Activated T-helper 1 cell treated with anti-CD3 and anti-CD28 coated beads, Interleukin-12 subunit alpha, Interleukin-12 subunit beta, Interleukin-2, Interleukin-4 antibody, amounts not matched to agents 30 ng/mL and 10 ng/mL and 1 ng/mL, durations not matched to agents 14 hours and 24 hours and 36 hours (primary cell): Measurements from ENCODE around the gene KDM4C. TPM values are rescaled to one million over a fixed set of nuclear protein-coding genes. Genes with fewer than 3 reads are reported as not detected.
"Not testable (repeated sequence)": the region's sequence is repeated elsewhere in the genome, so short reads cannot be mapped to it uniquely, and the experiment has no call there.

Experiments used
- DNase-seq: peaks from one replicate; pipeline ENCODE4 v3.0.0; 2021; ENCODE audit warnings: low spot score
- H3K27ac Mint-ChIP-seq: one replicate; pipeline ENCODE4 v1.8.0; 2021; ENCODE audit warnings: mild to moderate bottlenecking, mixed read lengths
- H3K27me3 Mint-ChIP-seq: one replicate; pipeline ENCODE4 v1.8.0; 2022; ENCODE audit warnings: mild to moderate bottlenecking, moderate library complexity, mixed read lengths; ENCODE audit not compliant: insufficient read depth
- H3K36me3 Mint-ChIP-seq: one replicate; pipeline ENCODE4 v1.8.0; 2021; ENCODE audit warnings: low read depth, mixed read lengths
- H3K4me1 Mint-ChIP-seq: one replicate; pipeline ENCODE4 v1.8.0; 2021; ENCODE audit warnings: low read depth, mixed read lengths
- H3K4me3 Mint-ChIP-seq: one replicate; pipeline ENCODE4 v1.8.0; 2021; ENCODE audit warnings: mild to moderate bottlenecking, moderate library complexity, mixed read lengths
- H3K9me3 Mint-ChIP-seq: one replicate; pipeline ENCODE4 v1.8.0; 2021; ENCODE audit warnings: mixed read lengths
- intact Hi-C: fragments of 100-400 bp; cut with micrococcal nuclease; formaldehyde crosslinking; loops from one replicate; pipeline ENCODE4 v1.15.1; 2024
- total RNA-seq: library from RNA; stranded (reverse); gene quantifications from 2 replicates; pipeline ENCODE4 v1.2.3, GENCODE V29; 2022

The KDM4C gene
- total RNA-seq, 1 donor from 2014 or later: 35.9 TPM

DNA sequence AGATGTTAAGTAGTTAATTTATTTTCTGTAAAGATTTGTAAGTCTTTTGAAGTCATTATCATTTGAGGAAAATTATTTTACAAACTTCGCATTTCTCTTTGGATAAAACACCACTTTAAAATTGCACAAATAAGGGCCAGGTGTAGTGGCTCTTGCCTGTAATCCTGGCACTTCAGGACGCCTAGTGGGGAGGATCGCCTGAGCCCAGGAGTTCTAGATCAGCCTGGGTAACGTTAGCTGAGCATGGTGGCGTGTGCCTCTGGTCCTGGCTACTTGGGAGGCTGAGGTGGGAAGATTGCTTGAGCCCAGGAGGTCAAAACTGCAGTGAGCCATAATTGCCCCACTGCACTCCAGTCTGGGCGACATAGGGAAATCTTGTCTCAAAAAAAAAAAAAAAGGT, 185.5 kb downstream of the KDM4C start:
- H3K27me3 Mint-ChIP-seq: no peaks in the 10 kb centered on the region
- H3K9me3 Mint-ChIP-seq: no peaks in the 10 kb centered on the region
- no peak for DNase-seq
- H3K27ac Mint-ChIP-seq: no peak overlapping the region
- intact Hi-C loops: no loop called here
- H3K36me3 Mint-ChIP-seq: peaks cover 9% of the 10 kb centered on the region
- peaks cover 10% of the 10 kb centered on the region for H3K4me1 Mint-ChIP-seq
- no peak overlapping the region for H3K4me3 Mint-ChIP-seq

DNA sequence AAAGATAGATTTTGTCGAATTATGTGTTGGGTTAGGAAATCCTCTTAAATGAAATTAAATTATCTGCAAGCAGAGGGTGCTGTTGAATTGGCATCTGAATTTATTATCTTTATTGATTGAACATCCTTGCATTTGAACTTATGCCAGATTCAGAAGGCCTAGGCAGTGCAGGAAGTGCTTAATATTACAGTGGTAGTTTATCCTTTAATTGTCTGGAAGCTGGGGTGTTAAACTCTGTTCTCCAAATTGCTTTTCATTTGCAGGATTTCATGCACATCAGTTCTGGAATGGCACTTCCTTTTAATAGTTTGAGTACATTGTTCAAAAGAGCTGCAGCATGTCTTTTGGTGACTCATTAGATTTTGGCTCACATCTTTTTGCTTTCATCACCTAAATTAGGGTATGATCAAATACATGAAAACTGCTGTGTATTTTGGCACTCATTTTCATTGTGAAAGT, 186.3 kb downstream of the KDM4C start:
- H3K4me3 Mint-ChIP-seq: no peak overlapping the region
- H3K9me3 Mint-ChIP-seq: no peaks in the 10 kb centered on the region
- H3K36me3 Mint-ChIP-seq: peaks cover 9% of the 10 kb centered on the region
- H3K27me3 Mint-ChIP-seq: no peaks in the 10 kb centered on the region
- H3K27ac Mint-ChIP-seq: no peak overlapping the region
- intact Hi-C loops: no loop called here
- peaks cover 10% of the 10 kb centered on the region for H3K4me1 Mint-ChIP-seq
- no peak for DNase-seq

DNA sequence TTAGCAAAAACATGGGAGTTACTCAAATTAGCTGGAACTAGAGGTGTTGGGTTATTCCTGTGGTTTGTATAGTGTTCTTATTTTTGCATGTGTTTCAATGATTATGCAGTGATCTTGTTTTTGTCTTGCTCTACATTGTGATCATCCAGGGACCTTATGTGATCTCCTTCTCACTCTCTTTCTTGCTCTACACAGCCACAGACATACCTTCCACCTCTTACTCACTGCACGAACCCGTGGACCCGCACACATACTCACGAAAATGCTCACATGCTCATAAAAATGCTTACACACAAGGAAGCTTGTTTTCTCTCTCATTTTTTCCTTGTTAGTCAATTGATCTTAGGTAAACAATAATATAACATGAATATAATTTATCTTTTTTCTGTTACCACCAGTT, 187.1 kb downstream of the KDM4C start:
- no peaks in the 10 kb centered on the region for H3K27me3 Mint-ChIP-seq
- H3K27ac Mint-ChIP-seq: no peak overlapping the region
- intact Hi-C loops: no loop called here
- no peaks in the 10 kb centered on the region for H3K9me3 Mint-ChIP-seq
- H3K4me3 Mint-ChIP-seq: no peak overlapping the region
- H3K36me3 Mint-ChIP-seq: peaks cover 9% of the 10 kb centered on the region
- no peak for DNase-seq
- peaks cover 10% of the 10 kb centered on the region for H3K4me1 Mint-ChIP-seq

- intact Hi-C loops: no loop called here
- DNase-seq: no peak
- Mint-ChIP-seq H3K36me3 (peaks cover 9% of the 10 kb centered on the region), H3K4me1 (peaks cover 10% of the 10 kb centered on the region), H3K27ac (no peak overlapping the region), H3K9me3 (no peaks in the 10 kb centered on the region), H3K4me3 (no peak overlapping the region), H3K27me3 (no peaks in the 10 kb centered on the region)
Observed at GRCh38 chr9:6945816-6946215, 188.0 kb downstream of the KDM4C start.

DNA sequence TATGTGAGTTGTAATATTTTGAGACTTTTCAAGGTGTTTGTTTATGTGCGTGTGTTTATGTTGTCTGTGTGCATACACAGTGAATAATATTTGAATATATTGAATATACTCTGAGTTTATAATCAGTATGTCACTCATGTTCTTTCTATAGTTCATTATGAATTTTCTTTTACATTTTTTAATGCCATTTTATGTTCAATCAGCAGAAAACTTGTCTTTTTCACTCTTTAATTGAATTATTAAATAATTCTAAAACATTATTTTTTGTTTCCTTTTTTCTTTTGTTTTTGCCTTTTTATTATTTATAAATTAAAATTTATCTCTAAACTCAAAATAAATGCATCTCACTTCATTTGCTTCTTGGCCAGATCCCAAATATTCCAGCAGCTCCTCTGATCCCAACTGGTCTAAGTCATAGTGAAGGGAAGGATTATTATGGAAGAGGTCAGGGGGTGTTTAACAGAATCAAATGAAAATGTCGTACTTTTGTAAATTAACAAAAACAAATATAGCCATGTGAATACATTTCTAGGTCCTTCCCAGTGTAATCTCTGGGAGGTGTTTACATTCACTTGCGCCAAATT, 188.9 kb downstream of the KDM4C start:
- Mint-ChIP-seq H3K4me3 (no peak overlapping the region), H3K9me3 (no peaks in the 10 kb centered on the region), H3K36me3 (peaks cover 8% of the 10 kb centered on the region), H3K4me1 (peaks cover 10% of the 10 kb centered on the region), H3K27ac (no peak overlapping the region), H3K27me3 (no peaks in the 10 kb centered on the region)
- no peak for DNase-seq
- intact Hi-C loops: no loop called here

DNA sequence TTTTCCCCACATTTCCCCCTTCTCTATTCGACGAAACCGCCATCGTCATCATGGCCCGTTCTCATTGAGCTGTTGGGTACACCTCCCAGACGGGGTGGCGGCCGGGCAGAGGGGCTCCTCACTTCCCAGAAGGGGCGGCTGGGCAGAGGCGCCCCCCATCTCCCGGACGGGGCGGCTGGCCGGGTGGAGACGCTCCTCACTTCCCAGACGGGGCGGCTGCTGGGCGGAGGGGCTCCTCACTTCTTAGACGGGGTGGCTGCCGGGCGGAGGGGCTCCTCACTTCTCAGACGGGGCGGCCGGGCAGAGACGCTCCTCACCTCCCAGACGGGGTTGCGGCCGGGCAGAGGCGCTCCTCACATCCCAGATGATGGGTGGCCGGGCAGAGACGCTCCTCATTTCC, 191.1 kb downstream of the KDM4C start:
- H3K27me3 Mint-ChIP-seq, H3K4me3 Mint-ChIP-seq, intact Hi-C loops, DNase-seq, H3K27ac Mint-ChIP-seq, H3K36me3 Mint-ChIP-seq, H3K9me3 Mint-ChIP-seq: not testable (repeated sequence)
- H3K4me1 Mint-ChIP-seq: peaks cover 10% of the 10 kb centered on the region

GRCh38 chr9:6955251-6955921, 197.6 kb downstream of the KDM4C start:
- H3K27me3 Mint-ChIP-seq: no peaks in the 10 kb centered on the region
- no peak for DNase-seq
- H3K27ac Mint-ChIP-seq: no peak overlapping the region
- intact Hi-C loops: no loop called here
- H3K36me3 Mint-ChIP-seq: peaks cover 3% of the 10 kb centered on the region
- no peaks in the 10 kb centered on the region for H3K4me1 Mint-ChIP-seq
- no peak overlapping the region for H3K4me3 Mint-ChIP-seq
- no peaks in the 10 kb centered on the region for H3K9me3 Mint-ChIP-seq

- Mint-ChIP-seq H3K36me3 (peaks cover 3% of the 10 kb centered on the region), H3K4me3 (no peak overlapping the region), H3K27ac (no peak overlapping the region), H3K9me3 (no peaks in the 10 kb centered on the region), H3K4me1 (no peaks in the 10 kb centered on the region), H3K27me3 (no peaks in the 10 kb centered on the region)
- intact Hi-C loops: no loop called here
- no peak for DNase-seq
Observed at GRCh38 chr9:6956879-6957278, 199.1 kb downstream of the KDM4C start.

GRCh38 chr9:6959270-6960000, 201.7 kb downstream of the KDM4C start:
- H3K36me3 Mint-ChIP-seq: peaks cover 2% of the 10 kb centered on the region
- no peaks in the 10 kb centered on the region for H3K4me1 Mint-ChIP-seq
- intact Hi-C loops: no loop called here
- no peak overlapping the region for H3K27ac Mint-ChIP-seq
- H3K9me3 Mint-ChIP-seq: no peaks in the 10 kb centered on the region
- H3K27me3 Mint-ChIP-seq: no peaks in the 10 kb centered on the region
- no peak overlapping the region for H3K4me3 Mint-ChIP-seq
- no peak for DNase-seq

GRCh38 chr9:6960777-6961176, 203.0 kb downstream of the KDM4C start:
- no peaks in the 10 kb centered on the region for H3K27me3 Mint-ChIP-seq
- DNase-seq: no peak
- intact Hi-C loops: no loop called here
- peaks cover 2% of the 10 kb centered on the region for H3K36me3 Mint-ChIP-seq
- H3K4me3 Mint-ChIP-seq: no peak overlapping the region
- no peaks in the 10 kb centered on the region for H3K9me3 Mint-ChIP-seq
- no peaks in the 10 kb centered on the region for H3K4me1 Mint-ChIP-seq
- H3K27ac Mint-ChIP-seq: no peak overlapping the region

- no peak overlapping the region for H3K27ac Mint-ChIP-seq
- H3K4me3 Mint-ChIP-seq: no peak overlapping the region
- intact Hi-C loops: no loop called here
- no peaks in the 10 kb centered on the region for H3K27me3 Mint-ChIP-seq
- no peaks in the 10 kb centered on the region for H3K9me3 Mint-ChIP-seq
- DNase-seq: no peak
- H3K4me1 Mint-ChIP-seq: no peaks in the 10 kb centered on the region
- H3K36me3 Mint-ChIP-seq: peaks cover 2% of the 10 kb centered on the region
Observed at GRCh38 chr9:6961845-6962522, 204.2 kb downstream of the KDM4C start.

- no peak for DNase-seq
- H3K9me3 Mint-ChIP-seq: no peaks in the 10 kb centered on the region
- H3K27ac Mint-ChIP-seq: no peak overlapping the region
- intact Hi-C loops: no loop called here
- no peaks in the 10 kb centered on the region for H3K27me3 Mint-ChIP-seq
- H3K4me3 Mint-ChIP-seq: no peak overlapping the region
- H3K36me3 Mint-ChIP-seq: peaks cover 2% of the 10 kb centered on the region
- peaks cover 4% of the 10 kb centered on the region for H3K4me1 Mint-ChIP-seq
Observed at GRCh38 chr9:6965566-6965965, 207.8 kb downstream of the KDM4C start.

- H3K4me3 Mint-ChIP-seq: no peak overlapping the region
- no peak for DNase-seq
- no peaks in the 10 kb centered on the region for H3K9me3 Mint-ChIP-seq
- intact Hi-C loops: no loop called here
- H3K36me3 Mint-ChIP-seq: peaks cover 2% of the 10 kb centered on the region
- H3K4me1 Mint-ChIP-seq: peaks cover 11% of the 10 kb centered on the region
- no peaks in the 10 kb centered on the region for H3K27me3 Mint-ChIP-seq
- no peak overlapping the region for H3K27ac Mint-ChIP-seq
Observed at GRCh38 chr9:6968271-6968670, 210.5 kb downstream of the KDM4C start.
